DMS153 treated with DMSO at 0.1 percent for 48 hours (cell line): ENCODE measurements around the gene KRT85.

ENCODE experiments used
- DNase-seq: peaks from one replicate; lab custom pipeline; 2025; ENCODE audit not compliant: unreplicated experiment; lab: John Stamatoyannopoulos, UW

The KRT85 gene

DNA sequence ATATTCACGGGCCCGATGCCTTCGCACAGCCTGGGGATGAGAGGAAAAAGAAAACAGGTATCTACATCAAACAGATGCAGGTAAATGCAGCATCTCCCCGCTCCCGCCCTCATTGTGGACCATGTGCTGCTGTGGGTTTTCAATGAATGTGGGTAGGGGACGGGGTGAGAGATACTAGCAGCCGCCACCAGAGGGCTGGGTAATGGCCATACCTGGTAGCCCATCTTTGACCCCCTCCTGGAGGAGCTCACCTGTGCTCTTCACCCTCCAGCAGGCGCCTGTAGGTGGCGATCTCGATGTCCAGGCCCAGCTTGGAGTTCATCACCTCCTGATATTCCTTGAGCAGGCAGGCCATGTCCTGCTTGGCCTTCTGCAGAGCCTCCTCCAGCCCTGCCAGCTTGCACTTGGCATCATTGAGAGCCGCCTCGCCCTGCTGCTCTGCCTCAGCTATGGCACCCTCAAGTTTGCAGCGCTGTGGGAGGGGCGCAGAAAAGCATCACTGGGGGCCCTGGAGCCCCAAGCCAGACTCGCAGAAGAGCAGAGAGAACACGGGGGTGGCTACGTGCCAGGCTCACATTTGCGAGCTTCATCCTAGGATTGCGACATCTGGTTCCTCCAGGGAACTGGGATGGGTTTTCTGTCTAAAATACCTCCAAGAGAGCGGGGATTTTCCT is 28.6 kb upstream of the KRT85 start:
- peak; percentile 5 for DNase-seq

DNA sequence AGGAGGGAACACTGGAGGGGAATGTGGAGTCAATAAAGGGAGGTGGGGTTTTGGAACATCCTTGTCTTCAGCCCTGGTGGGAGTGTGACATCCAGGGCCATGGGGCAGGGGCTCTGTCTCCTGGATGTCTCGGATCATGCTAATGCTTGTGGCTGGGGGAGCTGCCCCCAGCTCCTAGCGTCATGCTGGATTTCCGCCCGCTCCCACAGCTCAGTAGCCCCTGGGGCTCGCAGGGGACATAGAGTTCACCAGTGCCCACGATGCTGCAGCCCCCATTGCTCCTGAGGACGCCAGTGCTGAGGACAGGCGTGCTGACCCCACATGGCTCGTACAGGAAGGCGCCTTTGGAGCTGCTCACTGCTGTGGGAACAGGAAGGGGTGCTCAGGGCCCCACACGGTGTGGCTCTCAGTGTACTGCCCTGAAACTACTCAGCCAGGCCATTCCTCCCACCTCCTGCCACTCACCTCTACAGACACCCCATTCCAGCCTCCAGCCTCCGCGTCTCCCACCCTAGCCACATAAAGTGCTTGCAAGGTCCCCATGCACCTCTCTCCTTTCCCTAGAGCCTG is 27.6 kb upstream of the KRT85 start:
- no peak for DNase-seq

DNA sequence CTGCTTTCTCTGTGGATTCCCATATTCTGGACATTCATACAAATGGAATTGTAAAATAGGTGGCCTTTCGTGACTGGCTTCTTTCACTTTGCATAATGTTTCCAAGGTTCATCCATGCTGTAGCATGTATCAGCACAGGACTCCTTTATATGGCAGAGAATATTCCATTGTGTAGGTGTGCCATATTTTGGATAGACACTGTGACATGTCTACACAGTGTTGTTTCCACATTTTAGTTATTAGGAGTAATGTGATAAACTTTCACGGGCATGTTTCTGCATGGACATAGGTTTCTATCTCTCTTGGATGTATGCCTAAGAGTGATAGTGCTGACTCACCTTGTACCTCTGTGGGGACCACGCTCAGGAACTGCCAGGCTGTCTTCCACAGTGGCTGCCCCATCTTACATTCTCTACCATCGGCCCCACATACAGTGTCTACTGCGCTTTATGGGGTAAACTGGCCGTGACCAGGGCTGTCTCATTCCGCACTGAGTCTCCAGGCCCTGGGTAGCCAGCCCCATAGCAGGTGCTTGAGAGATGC is 25.3 kb upstream of the KRT85 start:
- DNase-seq: no peak

DNA sequence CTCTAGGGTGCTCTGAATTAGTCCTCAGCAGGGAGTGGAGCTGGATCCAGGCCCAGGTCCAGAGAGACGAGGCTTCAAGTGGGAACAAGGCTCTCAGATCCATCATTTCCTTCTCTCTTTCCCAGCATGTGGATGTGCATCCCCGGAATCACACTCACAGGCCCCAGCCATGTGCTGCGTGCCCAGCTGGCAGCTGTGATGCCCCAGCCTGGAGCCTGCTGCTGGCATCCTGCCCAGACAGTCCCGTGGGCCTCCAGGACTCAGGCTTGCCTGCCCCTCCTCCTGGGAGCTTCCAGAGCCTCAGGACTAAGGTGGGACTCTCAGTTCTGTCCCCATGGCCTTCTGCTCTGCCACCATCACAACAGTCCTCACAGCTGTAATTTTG is 24.3 kb upstream of the KRT85 start:
- peak; percentile 87 for DNase-seq

DNA sequence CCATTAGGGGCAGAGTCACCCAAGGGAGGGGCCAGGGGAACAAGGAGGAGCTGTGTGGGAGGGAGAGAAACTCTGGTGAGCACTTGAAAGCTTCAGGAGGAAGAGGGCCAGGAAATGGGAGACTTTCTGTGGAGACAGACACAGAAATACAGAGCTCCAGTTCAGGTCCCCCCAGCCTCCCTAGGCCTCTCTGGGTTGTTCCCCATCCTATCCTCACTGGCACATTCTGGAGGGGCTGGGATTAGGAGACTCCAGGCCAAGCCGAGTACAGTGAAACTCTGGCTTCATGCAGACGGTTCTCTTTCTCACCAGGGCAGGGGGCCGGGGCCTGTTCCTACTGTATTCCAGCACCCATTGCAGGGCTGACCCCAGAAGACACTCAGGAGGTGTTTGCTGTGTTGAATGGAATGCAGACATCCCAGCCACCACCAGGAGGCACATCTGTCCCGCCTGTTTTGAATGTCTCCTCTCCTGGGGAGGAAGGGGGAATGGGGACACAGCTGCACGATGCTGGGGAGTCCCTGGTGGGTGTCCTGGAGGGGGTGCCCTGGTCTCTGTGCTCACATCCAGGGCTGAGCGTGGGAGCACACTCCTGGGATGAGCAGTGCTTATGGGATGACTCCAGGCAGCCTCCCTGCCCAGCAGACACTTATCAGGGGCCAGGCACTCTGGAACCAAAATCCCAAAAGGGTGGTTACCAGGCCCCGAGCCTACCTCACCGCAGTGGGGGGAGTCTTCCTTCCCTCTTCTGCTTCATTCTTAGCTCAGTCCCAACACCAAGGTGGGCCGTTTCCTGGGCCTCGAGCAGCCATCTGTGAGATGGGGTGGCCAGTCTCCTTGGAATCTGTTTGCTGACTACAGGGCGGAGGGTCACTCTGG is 23.7 kb upstream of the KRT85 start:
- no peak for DNase-seq

DNA sequence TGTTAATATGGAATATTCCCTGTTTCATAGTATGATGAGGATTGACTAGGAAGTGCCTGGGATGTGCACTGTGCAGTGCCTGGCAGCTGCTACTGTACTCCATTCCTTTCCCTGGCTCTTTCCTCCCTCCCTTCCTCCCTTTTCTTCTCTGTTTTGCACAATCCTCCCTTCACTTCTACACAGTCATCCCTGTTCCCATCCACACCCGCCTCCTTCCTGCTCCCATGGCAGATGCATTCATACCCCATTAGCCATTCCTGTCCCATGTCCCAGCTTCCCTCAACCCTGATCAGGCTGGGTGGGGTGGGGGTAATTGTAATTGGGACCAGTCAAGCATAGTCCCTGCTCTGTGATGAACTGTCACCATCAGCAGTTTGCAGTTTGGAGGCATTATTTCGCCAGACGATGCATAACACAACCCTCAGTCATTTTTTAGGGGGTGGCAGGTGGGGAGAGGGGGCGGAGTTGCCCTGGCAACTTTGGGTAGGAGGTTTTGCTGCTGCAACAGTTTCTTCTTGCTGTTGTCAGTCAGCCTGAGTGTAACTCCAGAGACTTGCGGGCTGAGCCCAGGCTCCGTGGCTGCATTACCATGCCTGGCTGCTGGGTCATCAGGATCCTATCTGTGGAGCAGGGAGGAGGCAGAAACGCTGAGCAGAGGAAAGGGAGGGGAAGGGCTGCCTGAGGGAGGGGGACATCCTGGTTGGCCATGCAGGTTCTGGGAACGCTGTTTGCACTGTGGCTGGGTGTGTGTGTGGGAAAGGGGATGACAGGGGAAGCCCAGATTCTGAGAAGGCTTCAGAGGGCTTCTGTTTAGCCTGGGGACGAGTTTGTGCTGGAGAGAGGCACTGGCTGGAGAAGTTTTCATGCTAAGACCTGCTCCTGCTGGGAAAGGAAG is 22.3 kb upstream of the KRT85 start:
- DNase-seq: no peak

DNA sequence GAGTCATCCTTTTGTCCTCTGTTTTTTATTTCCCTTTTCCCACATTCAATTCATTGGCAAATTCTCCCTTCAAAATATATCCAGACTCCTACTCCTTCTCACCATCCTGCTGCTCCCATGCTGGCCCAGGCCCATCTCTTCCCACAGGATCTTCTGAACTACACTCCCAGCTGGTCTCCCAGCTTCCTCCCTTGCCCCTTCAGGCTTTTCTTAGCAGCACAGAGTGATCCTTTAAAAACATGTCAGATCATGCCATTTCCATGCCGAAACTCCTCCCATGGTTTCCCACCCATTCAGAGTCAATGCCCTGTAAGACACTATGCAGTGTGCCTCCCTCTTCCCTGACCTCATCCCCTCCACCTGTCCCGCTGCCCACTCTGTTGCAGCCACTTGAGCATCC is 20.6 kb upstream of the KRT85 start:
- DNase-seq: no peak

DNA sequence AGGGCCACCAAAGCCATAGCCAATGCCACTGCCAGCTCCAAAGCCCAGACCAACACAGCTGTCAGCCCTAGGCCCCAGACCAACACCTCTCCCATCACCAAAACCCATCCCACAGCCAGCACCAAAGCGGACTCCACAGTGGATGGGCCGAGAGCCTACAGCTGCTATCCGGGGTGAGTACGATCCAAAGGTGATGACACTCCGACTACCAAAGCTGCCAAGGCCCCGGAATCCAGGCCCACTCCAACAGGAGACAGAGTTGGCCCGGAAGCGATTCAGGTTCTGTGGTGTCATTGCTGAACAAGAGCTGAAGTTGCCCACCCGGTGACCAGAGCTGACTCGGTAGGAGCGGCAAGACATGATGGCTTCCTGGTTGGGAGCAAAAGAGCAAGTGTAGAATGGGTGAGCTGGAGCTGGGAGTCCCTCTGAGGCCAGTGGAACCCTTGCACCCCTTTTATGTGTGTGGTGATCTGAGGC is 18.0 kb upstream of the KRT85 start, which contains the start of gene KRT84:
Gene KRT84, minus strand, starts transcription at position 427 of the 477 bp plus-strand sequence. Its CDS starts 67 bp downstream, at position 360.
- no peak for DNase-seq

DNA sequence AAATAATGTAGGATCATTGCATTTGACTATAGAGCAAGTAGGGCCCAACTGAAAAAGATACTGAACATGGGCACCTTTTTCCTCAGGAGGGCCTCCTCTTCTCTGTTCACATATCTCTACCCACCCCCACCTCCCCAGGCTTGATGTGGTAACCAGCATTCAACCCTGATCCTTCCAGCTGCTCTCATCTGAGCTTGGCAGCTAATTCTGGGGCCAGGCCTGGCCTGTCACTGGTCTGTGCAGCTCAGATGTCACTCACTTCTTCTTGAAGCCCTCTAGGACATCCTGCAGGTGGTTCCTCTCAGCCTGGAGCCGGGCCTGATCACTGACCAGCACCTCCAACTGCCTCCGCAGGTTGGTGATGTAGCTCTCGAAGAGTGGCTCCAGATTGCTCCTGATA is 16.1 kb upstream of the KRT85 start:
- DNase-seq: no peak

DNA sequence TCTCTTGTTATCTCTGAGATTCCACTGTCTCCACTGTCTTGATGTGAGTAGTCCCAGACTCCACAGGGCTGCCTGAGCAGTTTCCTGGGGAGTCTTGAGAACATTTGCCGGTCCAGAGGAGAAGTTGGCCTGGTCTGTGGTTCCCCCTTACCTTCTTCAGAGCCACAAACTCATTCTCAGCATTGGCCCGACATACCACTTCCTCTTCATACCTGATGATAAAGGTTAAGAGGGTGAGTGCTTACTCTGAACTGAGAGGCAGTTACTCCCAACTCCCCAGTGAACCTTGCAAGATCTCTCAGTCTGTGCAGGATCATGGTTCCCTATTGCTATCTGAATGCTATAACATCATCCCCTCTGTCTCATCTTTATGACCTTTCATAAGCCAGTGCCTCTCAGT is 15.6 kb upstream of the KRT85 start:
- DNase-seq: no peak

DNA sequence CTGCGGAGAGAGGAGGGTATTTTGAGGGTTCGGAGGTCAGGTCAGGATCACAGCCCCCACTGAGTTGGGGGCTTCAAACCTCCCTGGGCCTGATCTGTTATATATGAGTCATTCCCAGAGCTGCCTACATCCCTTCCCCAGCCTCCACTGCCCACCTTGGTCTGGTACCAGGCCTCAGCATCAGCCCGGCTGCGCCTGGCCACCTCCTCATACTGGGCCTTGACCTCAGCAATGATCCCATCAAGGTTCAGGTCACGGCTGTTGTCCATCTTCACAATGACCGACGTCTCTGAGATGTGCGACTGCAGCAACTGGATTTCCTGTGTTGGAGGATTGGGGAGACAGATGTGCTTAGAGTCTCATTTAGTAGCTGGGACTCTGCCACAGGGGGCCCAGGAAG is 13.9 kb upstream of the KRT85 start:
- DNase-seq: no peak

DNA sequence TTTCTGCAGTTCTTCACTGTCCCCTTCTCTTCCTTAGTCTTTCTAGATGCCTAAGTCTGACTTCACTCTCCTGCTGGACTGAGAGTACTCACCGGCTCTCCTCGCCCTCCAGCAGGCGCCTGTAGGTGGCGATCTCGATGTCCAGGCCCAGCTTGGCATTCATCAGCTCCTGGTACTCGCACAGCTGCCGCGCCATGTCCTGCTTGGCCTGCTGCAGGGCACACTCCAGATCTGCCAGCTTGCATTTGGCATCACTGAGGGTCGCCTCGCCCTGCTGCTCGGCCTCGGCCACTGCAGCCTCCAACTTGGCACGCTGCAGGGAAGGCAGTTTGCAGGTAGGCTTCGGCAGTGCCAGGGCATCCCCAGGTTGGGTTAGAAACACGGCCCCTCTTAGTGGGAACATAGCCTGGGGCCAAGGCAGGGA is 13.0 kb upstream of the KRT85 start:
- no peak for DNase-seq

DNA sequence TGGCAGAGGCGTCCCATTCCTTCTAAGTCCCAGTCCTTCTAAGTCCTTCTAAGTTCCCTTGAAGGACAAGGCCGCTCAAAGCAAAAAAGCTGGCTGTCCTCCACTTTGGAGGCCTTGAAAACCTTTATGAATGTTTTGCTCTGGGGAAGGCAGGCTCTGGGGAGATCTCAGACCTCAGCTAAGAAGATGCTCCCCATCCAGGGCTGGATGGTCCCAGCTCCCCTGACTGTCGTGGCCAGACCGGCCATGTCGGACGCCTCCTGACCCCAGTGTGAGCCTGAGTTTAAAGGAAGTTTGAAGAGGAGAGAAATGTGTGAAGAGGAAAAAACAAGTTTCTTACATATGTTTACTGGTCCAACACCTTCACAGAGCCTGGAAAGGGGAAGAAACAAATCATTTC is 12.3 kb upstream of the KRT85 start:
- no peak for DNase-seq

DNA sequence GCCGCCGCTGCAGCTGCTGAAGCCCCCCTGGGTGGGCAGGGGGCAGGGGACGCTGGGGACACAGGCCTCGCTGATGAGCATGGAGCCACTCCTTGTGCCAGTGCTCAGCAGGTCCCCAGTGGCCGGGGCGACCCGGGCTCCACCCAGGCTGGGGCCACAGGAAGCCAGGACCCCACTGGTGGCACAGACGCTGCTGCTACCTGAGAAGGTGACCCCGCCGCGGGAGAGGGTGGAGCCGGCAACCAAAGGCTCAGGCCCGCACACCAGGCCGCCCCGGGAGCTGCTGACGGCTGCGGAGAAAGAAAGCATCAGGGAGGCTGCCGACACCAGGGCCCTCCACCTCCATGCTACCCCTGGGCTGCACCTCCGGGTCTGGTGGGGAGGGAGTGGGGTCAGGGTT is 10.8 kb upstream of the KRT85 start:
- DNase-seq: no peak

DNA sequence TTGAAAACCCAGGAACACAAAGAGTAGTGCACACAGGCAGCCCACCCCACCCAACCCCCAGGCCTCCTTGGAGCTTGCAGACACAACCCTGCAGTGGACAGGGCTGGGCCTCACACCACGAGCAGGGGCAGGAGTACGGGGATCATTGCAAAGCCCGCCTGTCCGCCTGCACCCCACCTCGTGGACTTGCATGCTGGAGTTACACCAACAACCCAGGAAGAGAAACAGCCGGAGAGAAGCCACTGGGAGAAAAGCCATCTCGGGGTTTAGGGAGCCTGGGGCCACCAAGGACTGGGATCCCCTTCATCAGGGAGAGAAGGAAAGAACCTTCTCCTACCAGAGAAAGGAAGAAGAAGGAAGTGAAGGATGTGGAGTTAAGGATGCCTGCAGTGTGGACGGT is 10.0 kb upstream of the KRT85 start:
- DNase-seq: no peak

DNA sequence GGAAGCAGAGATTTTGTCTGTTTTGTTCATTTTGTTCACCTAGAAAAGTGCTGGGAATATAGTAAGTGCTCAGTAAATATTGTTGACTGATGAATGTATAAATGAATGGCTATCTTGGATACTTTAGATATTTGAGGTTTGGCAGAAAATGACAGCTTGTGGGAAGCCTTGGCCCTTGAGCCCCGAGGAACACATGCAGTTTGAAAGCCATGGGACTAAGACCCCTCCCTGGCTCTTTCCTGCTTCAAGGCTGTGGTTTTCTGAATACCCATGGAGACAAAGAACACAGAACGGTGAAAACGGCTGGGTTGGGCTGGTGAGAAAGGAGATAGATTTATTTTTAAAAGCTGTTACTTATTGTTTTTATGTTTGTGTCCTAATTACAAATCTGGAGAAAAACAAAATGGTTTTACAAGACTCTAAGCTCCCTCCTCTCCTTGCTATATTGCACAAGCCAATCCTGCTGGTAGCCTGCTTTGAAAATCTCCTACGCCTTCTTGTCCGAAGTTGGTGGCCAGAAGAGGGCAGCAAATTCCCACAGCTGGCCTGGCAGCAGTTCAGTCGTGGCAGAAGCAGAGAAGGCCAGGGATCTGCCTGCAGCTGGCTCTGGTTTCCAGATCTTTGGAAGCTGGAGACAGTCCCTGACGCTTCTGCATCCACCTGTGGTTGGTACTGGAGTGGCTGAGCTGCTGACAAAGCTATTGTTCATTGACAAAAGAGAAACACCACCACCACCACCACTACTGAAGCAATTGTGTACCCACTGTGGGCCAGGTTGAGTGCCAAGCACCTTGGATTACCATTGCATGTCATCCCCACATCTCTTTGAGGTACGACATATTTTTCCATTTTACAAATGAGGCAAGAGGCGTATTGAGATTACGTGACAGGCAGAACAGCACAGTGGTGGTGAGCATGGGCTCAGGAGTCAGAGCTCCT is 5.2 kb upstream of the KRT85 start:
- peak; percentile 77 for DNase-seq

DNA sequence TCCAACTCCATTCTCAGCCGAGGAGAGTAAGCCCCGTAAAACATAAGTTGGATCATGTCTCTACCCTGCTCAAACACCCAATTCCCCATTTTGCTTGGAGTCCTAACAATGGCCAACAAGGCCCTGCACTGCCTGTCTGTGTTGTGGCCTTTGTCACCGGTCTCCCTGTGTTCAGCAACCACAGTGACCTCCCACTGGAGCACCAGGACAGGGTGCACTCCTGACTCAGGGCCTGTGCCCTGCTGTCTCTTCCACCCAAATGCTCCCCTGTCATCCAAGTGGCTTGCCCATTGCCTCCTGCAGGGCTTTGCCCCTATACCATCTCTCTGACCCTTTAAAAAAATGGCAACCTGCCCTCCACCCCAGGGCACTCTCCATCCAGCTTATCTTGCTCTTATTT is 4.4 kb upstream of the KRT85 start:
- DNase-seq: no peak

DNA sequence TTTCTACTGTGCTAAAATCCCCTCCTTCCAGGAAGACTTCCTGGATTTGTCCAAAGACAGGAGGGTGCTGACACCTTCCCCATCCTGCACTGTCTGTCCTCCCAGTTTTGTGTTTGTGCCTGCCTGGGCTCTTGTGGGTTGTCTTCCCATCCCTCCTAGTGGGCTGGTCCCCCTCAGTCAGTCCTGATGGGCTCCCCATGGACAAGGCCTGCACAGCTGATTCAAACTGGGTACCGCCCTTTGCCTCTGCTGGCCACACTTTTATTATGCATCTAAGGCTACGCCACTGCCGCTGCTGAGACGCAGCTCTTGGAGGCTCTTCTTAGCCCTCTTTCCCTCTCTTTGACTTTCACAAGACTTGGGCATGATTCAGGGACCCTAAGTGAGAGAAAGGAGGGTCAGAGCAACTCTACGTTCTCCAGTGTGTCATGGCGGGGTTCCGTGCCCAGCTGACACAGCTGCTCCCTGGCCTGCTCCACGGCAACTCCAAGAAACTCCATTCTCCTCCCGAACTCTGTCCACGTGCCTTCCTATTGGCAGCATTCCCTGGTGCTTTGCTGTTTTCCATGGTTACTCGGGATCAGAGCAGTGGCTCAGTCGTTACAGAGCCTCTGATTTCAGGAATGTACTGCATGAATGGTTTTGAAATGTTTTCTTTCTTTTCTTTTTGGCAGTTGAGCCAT is 3.8 kb upstream of the KRT85 start:
- DNase-seq: no peak

DNA sequence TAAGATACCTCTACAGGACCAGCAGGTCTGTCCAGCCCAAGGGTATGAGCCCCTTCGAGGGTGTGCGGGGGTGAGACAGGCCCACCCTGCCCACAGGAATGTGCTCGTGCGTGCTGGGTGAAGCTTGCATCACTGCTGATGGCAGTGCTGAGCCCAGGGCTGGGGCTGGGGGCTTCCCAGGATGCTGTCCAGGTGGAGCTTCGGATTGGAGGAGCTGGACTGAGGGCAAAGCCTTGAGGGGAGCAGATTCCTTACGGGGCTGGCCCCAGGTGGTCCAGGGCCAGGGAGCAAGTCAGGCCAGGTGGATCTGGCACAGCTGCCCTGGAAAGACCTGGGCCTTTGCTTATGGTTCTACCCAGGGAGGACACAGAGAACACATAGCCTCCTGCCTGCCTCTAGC is 2.5 kb upstream of the KRT85 start:
- no peak for DNase-seq
